Colonic mucosa (tissue), 4 donors: ENCODE data around the gene MESP2. TPM values are rescaled to one million over a fixed set of nuclear protein-coding genes. Genes with fewer than 3 reads are reported as not detected.

ENCODE experiments used
- DNase-seq: peaks from one replicate; pipeline ENCODE4 v3.0.0-alpha.2; 2020
- H3K27ac ChIP-seq: fragments of 200-600 bp; one replicate; pipeline ENCODE4 v1.8.0; 2021
- H3K27me3 ChIP-seq: fragments of 200-600 bp; one replicate; pipeline ENCODE4 v1.8.0; 2021
- H3K36me3 ChIP-seq: fragments of 200-600 bp; one replicate; pipeline ENCODE4 v1.8.0; 2021
- H3K4me1 ChIP-seq: fragments of 200-600 bp; one replicate; pipeline ENCODE4 v1.8.0; 2021; ENCODE audit warnings: mild to moderate bottlenecking
- H3K4me3 ChIP-seq: fragments of 200-600 bp; one replicate; pipeline ENCODE4 v1.8.0; 2021
- H3K9ac ChIP-seq, 2 donors: one replicate each; pipeline ENCODE4 v1.7.0; 2013; ENCODE audit warnings: control low read depth in 2 of 2, low read depth in 2 of 2, low read length in 2 of 2
- H3K9me3 ChIP-seq: fragments of 200-600 bp; one replicate; pipeline ENCODE4 v1.8.0; 2021
- CTCF ChIP-seq: fragments of 200-600 bp; IDR thresholded peaks from one replicate; pipeline ENCODE4 v1.8.0; 2022; ENCODE audit warnings: antibody characterized with exemption, mild to moderate bottlenecking
- intact Hi-C: fragments of 100-400 bp; cut with DNase I; formaldehyde crosslinking; loops from one replicate; pipeline ENCODE4 v1.14.1; 2022
- total RNA-seq, 2 donors: library from RNA; stranded (reverse); fragmentation: NEBNext Ultra II Directional in 1 of 2; extraction: Animal tissue kit (Norgen Biotek cat#: 25700) in 1 of 2; gene quantifications; one replicate each; pipeline ENCODE4 v1.2.1, GENCODE V29; 2021
- donor health status: healthy.
- donor health status: DM: no; HTN: no; CAD: no.
- donor health status: DM: no; HTN: no; CAD: no.

Gene MESP2
- total RNA-seq, 2 donors from 2014 or later, result 0.45 to 5.4 TPM

GRCh38 chr15:89746386-89746780, 29.7 kb upstream of the MESP2 start:
- Histone ChIP-seq H3K9me3 (no peaks in the 10 kb centered on the region), H3K4me3 (no peak overlapping the region), H3K9ac (no peak overlapping the region), H3K27me3 (no peaks in the 10 kb centered on the region), H3K27ac (no peak overlapping the region), H3K36me3 (no peaks in the 10 kb centered on the region), H3K4me1 (peaks cover 7% of the 10 kb centered on the region)
- intact Hi-C loops, result loop anchor here (10.0 kb wide), 1 partner anchor 328 kb away; no protein-coding TSS in a partner anchor
- no peak for TF ChIP-seq CTCF
- DNase-seq, result no peak

- DNase-seq, result no peak
- Histone ChIP-seq H3K4me1 (peaks cover 7% of the 10 kb centered on the region), H3K27me3 (no peaks in the 10 kb centered on the region), H3K4me3 (no peak overlapping the region), H3K27ac (no peak overlapping the region), H3K9ac (no peak overlapping the region), H3K36me3 (no peaks in the 10 kb centered on the region), H3K9me3 (no peaks in the 10 kb centered on the region)
- TF ChIP-seq CTCF, result no peak
- intact Hi-C loops, result loop anchor here (10.0 kb wide), 1 partner anchor 327 kb away; no protein-coding TSS in a partner anchor
These were observed 28.1 kb upstream of the MESP2 start for GRCh38 chr15:89747708-89748682.

DNA sequence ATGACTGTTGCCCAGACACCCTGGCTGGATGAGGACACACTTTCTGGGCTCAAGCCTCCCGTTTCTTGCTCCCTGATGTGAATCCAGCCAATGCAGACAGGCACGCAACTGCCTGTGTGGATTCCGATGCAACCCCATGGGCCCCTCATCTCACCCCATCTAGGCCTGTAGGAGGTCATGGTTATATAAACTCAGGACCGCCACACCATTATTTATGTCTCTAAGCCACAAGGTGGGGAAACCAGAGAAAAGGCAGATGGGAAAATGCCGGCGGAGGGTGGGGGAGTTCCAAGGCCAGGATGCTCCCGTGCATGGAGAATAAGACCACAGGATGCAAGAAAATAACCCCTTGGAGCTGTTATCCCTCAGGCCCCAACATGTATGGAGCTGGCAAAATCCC, 27.1 kb upstream of the MESP2 start:
- no peak overlapping the region for H3K9ac ChIP-seq
- no peak overlapping the region for H3K4me3 ChIP-seq
- no peak overlapping the region for H3K27ac ChIP-seq

DNA sequence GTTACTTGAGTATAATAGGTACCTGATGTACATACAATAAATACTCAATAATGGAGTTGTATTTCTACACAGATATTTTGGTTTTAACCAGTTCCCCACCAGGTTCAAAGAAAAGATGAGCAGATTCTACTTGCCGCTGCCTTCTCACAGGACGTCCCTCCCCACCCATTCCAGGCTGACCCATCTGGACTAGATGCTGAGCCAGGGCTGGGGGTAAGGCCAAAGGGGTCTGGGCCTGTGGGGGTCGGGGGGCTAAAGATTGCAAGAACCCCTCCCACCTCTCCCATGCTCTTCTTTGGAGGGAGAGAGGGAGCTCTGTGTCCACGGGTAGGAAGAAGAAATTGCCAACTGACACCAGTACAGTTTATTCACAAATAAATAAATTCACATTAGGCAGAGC, 26.6 kb upstream of the MESP2 start:
- intact Hi-C loops, result loop anchor here (10.0 kb wide), 1 partner anchor 325 kb away; no protein-coding TSS in a partner anchor
- no peak for DNase-seq
- Histone ChIP-seq H3K27ac (no peak overlapping the region), H3K4me3 (no peak overlapping the region), H3K36me3 (no peaks in the 10 kb centered on the region), H3K4me1 (peaks cover 7% of the 10 kb centered on the region), H3K9ac (peak overlapping the region in 1 of 2 donors; percentile 71), H3K9me3 (no peaks in the 10 kb centered on the region), H3K27me3 (no peaks in the 10 kb centered on the region)
- TF ChIP-seq CTCF, result no peak

More for the DNA sequence above, 27.1 kb upstream of the MESP2 start:
- no peak for DNase-seq
- TF ChIP-seq CTCF, result no peak
- intact Hi-C loops, result loop anchor here (10.0 kb wide), 1 partner anchor 326 kb away; no protein-coding TSS in a partner anchor
- no peaks in the 10 kb centered on the region for H3K9me3 ChIP-seq
- H3K36me3 ChIP-seq, result no peaks in the 10 kb centered on the region
- H3K27me3 ChIP-seq, result no peaks in the 10 kb centered on the region
- H3K4me1 ChIP-seq, result peaks cover 7% of the 10 kb centered on the region

- Histone ChIP-seq H3K27me3 (no peaks in the 10 kb centered on the region), H3K4me3 (peak overlapping the region; percentile 77), H3K4me1 (peaks cover 7% of the 10 kb centered on the region), H3K36me3 (no peaks in the 10 kb centered on the region), H3K27ac (no peak overlapping the region), H3K9me3 (no peaks in the 10 kb centered on the region), H3K9ac (peak overlapping the region; percentile 71 to 85)
- intact Hi-C loops, result loop anchor here (10.0 kb wide), 1 partner anchor 325 kb away; no protein-coding TSS in a partner anchor
- TF ChIP-seq CTCF, result no peak
- no peak for DNase-seq
These were observed 26.1 kb upstream of the MESP2 start for GRCh38 chr15:89749951-89750559.
